Fibroblast of the aortic adventitia (primary cell): ENCODE data around the gene VCX3B. TPM values are rescaled to one million over a fixed set of nuclear protein-coding genes. Genes with fewer than 3 reads are reported as not detected.

ENCODE experiments used
- DNase-seq: peaks from one replicate; pipeline ENCODE4 v3.0.0-alpha.2; 2010; ENCODE audit warnings: low read depth
- H3K4me3 ChIP-seq: 2 replicates; pipeline ENCODE4 v1.5.1; 2011; ENCODE audit warnings: low read depth, mild to moderate bottlenecking, control low read depth, low read length, moderate library complexity
- CTCF ChIP-seq: IDR thresholded peaks from 2 replicates; pipeline ENCODE4 v1.5.1; 2011; ENCODE audit warnings: mild to moderate bottlenecking, low read length, control low read depth, inconsistent platforms; ENCODE audit not compliant: insufficient read depth
- total RNA-seq: library from RNA; depleted of rRNA; stranded (reverse); fragments of >200 nt; gene quantifications from 2 replicates; pipeline ENCODE4 v1.2.3, GENCODE V29; 2012; ENCODE audit warnings: low replicate concordance

VCX3B gene
- total RNA-seq, 1 donor, result not detected

- TF ChIP-seq CTCF, result no peak
Observed at GRCh38 chrX:8504451-8504850, 39.8 kb downstream of the VCX3B start.

More at GRCh38 chrX:8504451-8504850, 39.8 kb downstream of the VCX3B start:
- H3K4me3 ChIP-seq, result no peak overlapping the region
- peak; percentile 12 for DNase-seq
